ENCODE results near the gene SLC2A8. TPM values are rescaled to one million over a fixed set of nuclear protein-coding genes. Genes with fewer than 3 reads are reported as not detected.
A peak's percentile ranks its signal among the peaks of the same experiment; 100 is the strongest.

The SLC2A8 gene
- total RNA-seq, 1 donor from 2014 or later, result 30.6 TPM

- peaks cover 12% of the 10 kb centered on the region for H3K27me3 Mint-ChIP-seq (ENCODE audit: unreplicated experiment)
- peaks cover 11% of the 10 kb centered on the region for H3K4me1 Mint-ChIP-seq (ENCODE audit: low read depth, unreplicated experiment)
- TF ChIP-seq CTCF (IDR thresholded peaks at IDR 0.05; ENCODE audit: partially characterized antibody, unreplicated experiment), result no peak
- peaks cover 5% of the 10 kb centered on the region for H3K36me3 Mint-ChIP-seq (ENCODE audit: unreplicated experiment)
- H3K4me3 Mint-ChIP-seq (ENCODE audit: unreplicated experiment), result peak overlapping the region; percentile 98
- peaks cover 14% of the 10 kb centered on the region for H3K9me3 Mint-ChIP-seq (ENCODE audit: unreplicated experiment)
- peak overlapping the region; percentile 92 for H3K27ac Mint-ChIP-seq (ENCODE audit: unreplicated experiment)
- no peak for DNase-seq
Measured at GRCh38 chr9:127451608-127451857, 54.6 kb downstream of the SLC2A8 start.

GRCh38 chr9:127451858-127452656, 55.1 kb downstream of the SLC2A8 start:
- Mint-ChIP-seq H3K4me3 (ENCODE audit: unreplicated experiment) (peak overlapping the region; percentile 98), H3K9me3 (ENCODE audit: unreplicated experiment) (peaks cover 14% of the 10 kb centered on the region), H3K4me1 (ENCODE audit: low read depth, unreplicated experiment) (peaks cover 11% of the 10 kb centered on the region), H3K27me3 (ENCODE audit: unreplicated experiment) (peaks cover 12% of the 10 kb centered on the region), H3K36me3 (ENCODE audit: unreplicated experiment) (peaks cover 5% of the 10 kb centered on the region), H3K27ac (ENCODE audit: unreplicated experiment) (peak overlapping the region; percentile 92)
- DNase-seq, result peak; percentile 40
- no peak for TF ChIP-seq CTCF (IDR thresholded peaks at IDR 0.05; ENCODE audit: partially characterized antibody, unreplicated experiment)

GRCh38 chr9:127452691-127453090, 55.7 kb downstream of the SLC2A8 start:
- H3K36me3 Mint-ChIP-seq (ENCODE audit: unreplicated experiment), result peaks cover 5% of the 10 kb centered on the region
- H3K27ac Mint-ChIP-seq (ENCODE audit: unreplicated experiment), result no peak overlapping the region
- H3K4me1 Mint-ChIP-seq (ENCODE audit: low read depth, unreplicated experiment), result peaks cover 11% of the 10 kb centered on the region

GRCh38 chr9:127455324-127455992, 58.5 kb downstream of the SLC2A8 start:
- peaks cover 9% of the 10 kb centered on the region for H3K27me3 Mint-ChIP-seq (ENCODE audit: unreplicated experiment)
- no peak overlapping the region for H3K27ac Mint-ChIP-seq (ENCODE audit: unreplicated experiment)
- H3K9me3 Mint-ChIP-seq (ENCODE audit: unreplicated experiment), result peaks cover 7% of the 10 kb centered on the region
- peaks cover 5% of the 10 kb centered on the region for H3K36me3 Mint-ChIP-seq (ENCODE audit: unreplicated experiment)
- no peak overlapping the region for H3K4me3 Mint-ChIP-seq (ENCODE audit: unreplicated experiment)
- DNase-seq, result no peak
- H3K4me1 Mint-ChIP-seq (ENCODE audit: low read depth, unreplicated experiment), result no peaks in the 10 kb centered on the region
- no peak for TF ChIP-seq CTCF (IDR thresholded peaks at IDR 0.05; ENCODE audit: partially characterized antibody, unreplicated experiment)

More at GRCh38 chr9:127452691-127453090, 55.7 kb downstream of the SLC2A8 start:
- Mint-ChIP-seq H3K9me3 (ENCODE audit: unreplicated experiment) (peaks cover 14% of the 10 kb centered on the region), H3K4me3 (ENCODE audit: unreplicated experiment) (peak overlapping the region; percentile 98), H3K27me3 (ENCODE audit: unreplicated experiment) (peaks cover 15% of the 10 kb centered on the region)
- DNase-seq, result no peak
- TF ChIP-seq CTCF (IDR thresholded peaks at IDR 0.05; ENCODE audit: partially characterized antibody, unreplicated experiment), result no peak
